T follicular helper cell (primary cell): ENCODE results near the gene AK6.
A peak's percentile ranks its signal among the peaks of the same experiment; 100 is the strongest.
"Not testable (repeated sequence)": the region's sequence is repeated elsewhere in the genome, so short reads cannot be mapped to it uniquely, and the experiment has no call there.

ENCODE experiments used
- DNase-seq: peaks from one replicate; pipeline ENCODE4 v3.0.0-alpha.2; 2020; ENCODE audit warnings: low read depth

Gene AK6

GRCh38 chr5:69335341-69335935 is 33.9 kb downstream of the AK6 start:
- DNase-seq = no peak

DNA sequence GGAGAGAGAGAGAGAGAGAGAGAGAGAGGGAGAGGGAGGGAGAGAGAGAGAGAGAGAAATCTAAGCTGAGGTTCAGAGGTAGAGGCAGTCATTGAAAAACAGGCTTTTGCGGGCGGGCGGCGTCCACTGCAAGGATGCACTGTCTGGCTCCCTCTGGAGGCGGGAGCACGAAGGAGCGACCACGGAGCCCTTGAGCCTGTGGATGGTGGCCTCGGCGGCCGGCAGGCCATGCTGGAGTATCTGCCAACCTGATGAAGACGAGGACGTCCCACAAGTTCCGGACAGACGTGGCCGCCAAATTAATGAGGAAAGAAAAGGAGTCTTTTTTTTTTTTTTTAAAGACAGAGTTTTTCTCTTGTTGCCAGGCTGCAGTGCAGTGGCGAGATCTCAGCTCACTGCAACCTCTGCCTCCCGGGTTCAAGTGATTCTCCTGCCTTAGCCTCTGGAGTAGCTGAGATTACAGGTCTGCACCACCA is 34.5 kb downstream of the AK6 start:
- DNase-seq = peak; percentile 55

GRCh38 chr5:69333668-69334315 is 35.5 kb downstream of the AK6 start:
- DNase-seq = not testable (repeated sequence)

DNA sequence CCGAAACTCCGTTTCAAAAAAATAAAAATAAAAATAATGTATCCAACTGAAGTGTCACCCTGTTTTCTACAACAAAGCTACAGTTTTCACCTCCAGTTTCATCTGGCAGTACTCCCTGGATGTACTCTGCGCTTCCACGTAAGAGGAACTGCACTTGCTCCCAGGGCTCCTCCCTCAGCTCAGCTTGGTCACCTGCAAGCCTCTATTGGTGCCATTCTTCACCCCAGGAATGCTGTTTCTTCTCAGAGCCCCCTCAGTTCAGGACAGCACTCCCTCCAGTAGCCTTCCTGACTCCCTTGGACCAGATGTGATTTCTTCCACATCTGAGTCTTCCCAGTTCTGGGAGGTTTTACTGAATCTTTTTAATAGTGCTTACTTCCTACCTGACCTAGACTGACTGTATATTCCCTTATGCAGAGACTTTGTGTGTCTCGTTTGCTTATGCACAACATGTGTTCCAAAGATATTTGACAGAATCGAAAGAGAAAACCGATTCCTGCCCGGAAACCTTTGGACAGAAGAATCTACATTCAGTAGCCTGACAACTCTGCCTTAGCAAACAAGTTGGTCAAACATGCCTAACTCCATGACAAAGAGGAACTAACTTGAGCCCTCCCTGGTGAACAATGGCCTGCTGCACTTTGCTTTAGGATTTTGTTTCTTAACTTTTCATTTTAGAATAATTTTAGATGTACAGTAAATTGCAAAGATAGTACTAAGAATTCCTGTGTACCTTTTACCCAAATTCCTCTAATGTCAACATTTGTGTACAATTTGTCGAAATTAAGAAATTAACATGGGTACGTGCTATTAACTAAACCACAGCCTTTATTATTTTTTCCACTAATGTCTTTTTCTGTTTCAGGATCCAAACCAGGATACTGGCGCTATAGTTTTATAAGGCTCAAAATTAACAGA is 37.5 kb downstream of the AK6 start:
- no peak for DNase-seq

DNA sequence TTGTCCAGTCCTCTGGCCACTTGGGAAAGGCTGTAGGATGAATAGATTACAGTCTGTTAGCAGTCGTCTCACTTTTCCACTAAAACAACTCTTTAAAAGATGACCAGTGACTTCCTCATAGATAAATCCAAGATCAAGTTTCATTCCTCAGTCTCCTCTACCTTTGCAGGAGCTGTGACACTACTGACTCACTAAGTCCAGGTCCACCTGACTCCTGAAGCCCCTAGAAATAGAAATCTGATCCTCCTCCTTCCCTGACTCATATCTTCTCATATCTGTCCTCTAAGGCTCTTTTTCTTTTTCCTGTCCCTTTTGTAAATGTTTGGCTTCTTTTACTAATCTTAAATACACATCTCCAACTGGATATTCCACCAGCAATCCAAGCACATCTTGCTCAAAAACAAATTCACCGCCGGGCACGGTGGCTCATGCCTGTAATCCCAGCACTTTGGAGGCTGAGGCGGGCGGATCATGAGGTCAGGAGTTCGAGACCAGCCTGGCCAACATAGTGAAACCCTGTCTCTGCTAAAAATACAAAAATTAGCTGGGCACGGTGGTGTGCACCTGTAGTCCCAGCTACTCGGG is 39.3 kb downstream of the AK6 start:
- no peak for DNase-seq

- DNase-seq = no peak
Measured at GRCh38 chr5:69326365-69326764, 43.0 kb downstream of the AK6 start.

GRCh38 chr5:69317391-69317790 is 51.9 kb downstream of the AK6 start:
- no peak for DNase-seq

DNA sequence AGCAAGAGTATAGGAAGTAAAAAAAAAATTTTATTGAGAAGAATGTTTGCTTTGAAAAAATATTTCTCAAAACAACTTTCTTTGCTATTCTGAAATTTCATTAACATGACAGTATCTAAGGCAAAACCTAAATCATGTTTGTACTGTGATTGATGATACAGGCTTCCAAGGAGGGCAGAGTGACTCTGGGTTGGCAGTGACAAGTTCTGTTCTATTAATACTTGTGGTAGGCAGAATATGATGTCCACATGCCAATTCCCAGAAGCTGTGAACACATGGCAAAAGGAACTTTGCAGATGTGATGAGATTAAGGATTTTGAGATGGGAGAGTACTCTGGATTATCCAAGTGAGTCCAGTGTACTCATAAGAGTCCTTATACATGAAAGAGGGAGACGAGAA is 53.3 kb downstream of the AK6 start:
- no peak for DNase-seq

GRCh38 chr5:69313428-69313827 is 55.9 kb downstream of the AK6 start:
- DNase-seq = no peak

DNA sequence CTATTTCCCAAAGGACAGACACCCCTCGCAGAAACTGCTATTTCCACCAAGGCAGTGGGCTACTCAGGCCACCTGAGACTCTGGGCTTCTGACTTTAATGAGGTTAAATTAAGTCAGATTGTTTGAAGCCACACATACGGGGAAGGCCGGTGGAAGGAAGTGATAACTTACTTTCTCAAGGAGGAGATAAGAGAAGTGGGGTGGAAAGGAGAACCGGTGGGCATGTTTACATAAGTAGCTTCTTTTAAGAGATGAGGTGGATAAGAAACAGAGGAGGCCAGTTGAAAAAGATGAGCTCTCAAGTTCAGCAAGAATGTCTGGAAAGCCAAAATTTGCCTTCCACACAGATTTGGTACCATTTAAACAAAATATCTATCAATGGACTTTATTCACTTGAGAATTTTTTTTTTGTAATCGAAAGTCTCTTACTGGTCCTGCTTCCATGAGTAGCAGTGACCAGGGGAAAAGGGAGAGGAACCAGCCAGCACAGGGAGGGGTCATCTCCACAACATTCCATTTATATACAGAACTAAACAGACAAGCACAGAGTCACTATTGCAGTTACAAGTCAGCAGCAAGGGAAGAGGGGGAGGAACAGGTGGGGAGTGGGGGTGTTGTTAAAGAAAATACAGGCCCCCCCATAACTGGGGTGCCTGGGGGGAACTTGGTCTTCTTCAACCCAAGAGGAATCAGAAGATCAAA is 56.7 kb downstream of the AK6 start:
- DNase-seq = no peak

DNA sequence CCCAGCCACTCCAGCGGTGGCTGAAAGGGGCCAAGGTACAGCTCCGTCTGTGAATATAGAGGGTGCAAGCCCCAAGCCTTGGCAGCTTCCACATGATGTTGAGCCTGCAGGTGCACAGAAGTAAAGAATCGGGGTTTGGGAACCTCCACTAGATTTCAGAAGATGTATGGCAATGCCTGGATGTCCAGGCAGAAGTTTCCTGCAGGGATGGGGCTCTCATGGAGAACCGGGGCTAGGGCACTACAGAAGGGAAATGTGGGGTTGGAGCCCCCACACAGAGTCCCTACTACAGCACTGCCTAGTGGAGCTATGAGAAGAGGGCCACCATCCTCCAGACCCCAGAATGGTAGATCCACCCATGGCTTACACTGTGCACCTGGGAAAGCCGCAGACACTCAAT is 59.9 kb downstream of the AK6 start:
- DNase-seq = no peak

GRCh38 chr5:69308046-69308553 is 61.2 kb downstream of the AK6 start:
- no peak for DNase-seq

DNA sequence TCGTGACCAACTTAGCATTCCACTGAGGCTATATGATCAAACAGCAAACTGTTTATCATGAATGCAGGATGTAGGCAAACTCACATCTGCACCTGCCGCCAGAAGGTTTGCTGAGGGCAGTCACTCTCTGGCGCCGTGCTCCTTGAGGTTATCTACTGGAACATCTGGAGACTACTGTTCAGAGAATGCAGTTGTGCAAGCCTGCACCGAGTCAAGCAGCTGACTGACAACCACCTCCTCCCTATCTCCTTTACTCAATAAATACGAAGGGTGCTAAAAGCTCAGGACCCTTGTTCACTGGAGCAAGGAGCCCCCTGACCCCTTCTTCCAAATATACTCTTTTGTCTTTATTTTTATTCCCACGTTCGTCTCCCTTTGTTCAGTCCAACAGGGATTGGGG is 63.8 kb downstream of the AK6 start:
- DNase-seq = no peak
